ENCODE results near the gene KLHL35.

Gene KLHL35

GRCh38 chr11:75468534-75469340 lies 35.7 kb upstream of the KLHL35 start:
- DNase-seq, result no peak

GRCh38 chr11:75467881-75468280 lies 34.9 kb upstream of the KLHL35 start:
- DNase-seq, result no peak

DNA sequence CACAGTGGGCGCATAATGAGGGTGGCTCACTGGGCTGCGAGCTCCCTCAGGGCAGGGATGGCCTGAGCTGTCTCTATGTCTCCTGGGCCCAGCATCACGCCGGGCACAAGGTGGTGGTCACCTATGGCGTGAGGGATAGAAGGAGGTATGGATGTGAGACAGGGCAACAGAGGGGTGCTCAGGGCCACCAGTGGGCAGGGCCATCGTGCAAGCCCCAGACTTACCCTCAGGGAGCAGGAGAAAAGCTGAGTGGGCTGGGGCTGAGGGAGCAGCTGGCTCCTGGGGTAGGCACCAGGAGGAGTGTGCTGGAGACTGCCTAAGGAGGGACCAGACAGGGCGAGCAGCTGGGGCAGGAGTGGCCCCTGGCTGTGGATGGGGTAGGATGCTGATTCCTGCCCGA lies 34.3 kb upstream of the KLHL35 start:
- DNase-seq, result no peak

- DNase-seq, result no peak
Measured at GRCh38 chr11:75465701-75466531, 32.9 kb upstream of the KLHL35 start.

GRCh38 chr11:75463106-75463774 lies 30.2 kb upstream of the KLHL35 start:
- no peak for DNase-seq

- DNase-seq, result no peak
Measured at GRCh38 chr11:75462117-75462653, 29.2 kb upstream of the KLHL35 start.

DNA sequence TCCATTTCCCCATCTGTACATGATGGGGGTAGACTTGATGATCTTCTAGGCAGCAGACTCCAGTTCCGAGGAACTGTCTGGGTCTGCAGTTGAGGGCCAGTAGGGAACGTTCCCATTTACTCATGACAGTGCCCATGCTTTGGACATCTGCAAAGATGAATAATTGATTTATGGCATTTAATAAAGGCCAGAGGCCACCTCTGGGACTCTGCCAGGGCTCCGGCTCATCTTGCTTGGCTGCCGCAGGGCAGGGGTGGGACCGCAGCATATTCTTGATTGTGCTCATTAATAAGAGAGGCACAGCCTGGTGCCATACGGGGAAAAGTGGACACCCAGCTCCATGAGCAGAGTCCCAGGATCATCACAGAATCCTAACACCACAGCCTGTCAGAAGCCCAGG lies 28.1 kb upstream of the KLHL35 start:
- no peak for DNase-seq

GRCh38 chr11:75456596-75457183 lies 23.7 kb upstream of the KLHL35 start:
- DNase-seq, result no peak

DNA sequence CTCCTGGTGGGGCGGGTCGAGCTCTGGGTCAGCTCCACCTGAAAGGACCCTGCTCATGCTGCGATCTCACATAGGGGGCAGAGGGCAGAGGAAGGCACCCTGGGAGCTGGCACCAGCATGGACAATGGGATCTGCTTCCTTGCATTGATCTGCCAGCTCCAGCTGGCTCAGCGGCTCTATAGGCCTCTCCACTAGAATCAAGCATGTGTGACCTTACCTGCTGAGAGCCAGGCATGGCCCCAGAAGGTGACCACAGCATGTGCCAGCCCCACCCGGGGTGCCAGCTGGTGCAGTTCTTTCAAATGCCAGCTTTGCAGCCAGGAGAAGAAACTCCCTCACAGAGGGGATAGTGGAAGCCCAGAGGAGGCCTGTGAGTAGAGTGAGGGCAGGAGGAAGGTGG lies 22.0 kb upstream of the KLHL35 start:
- DNase-seq, result no peak

DNA sequence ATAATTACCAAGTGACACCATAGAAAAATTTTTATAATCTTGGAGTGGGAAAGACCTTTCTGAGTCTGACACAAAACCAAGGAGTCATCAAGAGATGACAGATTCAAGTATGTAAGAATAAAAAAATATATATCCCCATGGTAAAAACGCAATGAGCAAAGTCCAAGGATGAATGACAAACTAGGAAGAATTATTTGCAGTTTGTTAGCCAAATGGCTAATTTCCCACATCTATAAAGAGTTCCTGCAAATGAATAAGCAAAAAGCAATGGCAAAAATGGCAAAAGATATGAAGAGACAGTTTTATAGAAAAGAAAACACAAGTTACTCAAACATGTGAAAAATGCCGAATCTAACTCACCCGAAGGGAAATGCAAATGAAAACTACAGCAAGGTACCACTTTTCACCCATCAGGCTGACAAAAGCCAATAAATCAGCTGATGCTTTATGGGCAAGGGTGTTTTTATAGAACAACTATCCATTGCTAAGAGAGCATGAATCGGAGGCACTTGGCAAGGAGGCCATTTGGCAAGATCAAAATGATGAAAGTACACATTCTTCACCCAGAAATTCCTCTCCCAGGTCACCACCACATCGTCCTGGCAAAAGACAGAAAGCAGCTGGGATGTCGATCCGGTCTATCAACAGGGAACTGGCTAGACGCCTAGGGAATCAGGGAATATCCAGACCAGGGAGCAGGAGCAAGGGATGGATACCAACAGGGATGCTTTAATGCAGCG lies 21.1 kb upstream of the KLHL35 start:
- no peak for DNase-seq

DNA sequence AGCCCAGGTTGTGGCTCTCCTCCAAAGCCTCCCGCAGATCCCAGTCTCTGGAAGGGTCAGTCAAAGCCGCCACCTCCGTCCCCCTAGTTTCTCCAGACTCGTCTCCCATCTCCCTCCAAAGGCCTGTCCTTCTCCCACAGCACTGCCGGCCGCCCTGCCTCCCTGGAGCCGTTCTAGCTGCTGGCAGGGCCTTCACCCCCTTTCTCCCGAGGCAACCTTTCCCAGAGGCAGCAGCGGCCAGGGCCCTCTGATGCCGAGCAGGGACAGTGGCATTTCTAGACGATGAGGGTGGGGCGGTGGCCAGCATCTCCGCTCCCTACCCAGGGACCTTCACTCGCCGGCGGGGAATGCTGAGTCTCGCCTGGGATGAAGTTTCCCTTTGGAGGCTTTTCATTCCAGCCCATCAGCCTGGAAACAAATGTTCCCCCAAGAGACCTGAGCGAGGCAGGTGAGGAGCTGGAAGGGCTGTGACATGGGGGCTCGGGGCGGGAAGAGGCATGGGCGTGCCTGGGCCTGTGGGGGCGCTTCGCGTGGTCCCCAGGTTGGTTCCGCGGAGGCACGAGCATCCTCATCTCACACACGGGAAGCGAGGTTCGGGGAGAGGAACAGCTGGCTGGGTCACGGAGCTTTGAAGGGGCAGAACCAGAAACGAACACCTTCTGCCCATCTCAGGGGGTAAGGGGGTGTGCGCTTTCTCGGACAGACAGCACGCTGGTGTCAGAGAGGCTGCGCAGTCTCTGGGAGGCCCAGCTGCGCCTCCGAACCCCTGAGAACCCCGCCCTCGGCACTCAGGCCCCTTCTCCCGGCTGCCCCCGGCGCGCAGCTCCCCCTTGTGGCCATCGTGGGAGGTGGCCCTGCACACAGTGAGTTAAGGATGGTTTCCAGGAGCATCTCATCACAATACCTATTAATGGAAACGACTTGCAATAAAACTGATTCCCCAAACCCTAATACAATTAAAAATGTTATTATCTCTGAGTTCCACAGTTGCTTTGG lies 18.1 kb upstream of the KLHL35 start:
- peak; percentile 7 for DNase-seq

GRCh38 chr11:75450236-75450635 lies 17.2 kb upstream of the KLHL35 start:
- no peak for DNase-seq

GRCh38 chr11:75449776-75450175 lies 16.8 kb upstream of the KLHL35 start:
- no peak for DNase-seq

DNA sequence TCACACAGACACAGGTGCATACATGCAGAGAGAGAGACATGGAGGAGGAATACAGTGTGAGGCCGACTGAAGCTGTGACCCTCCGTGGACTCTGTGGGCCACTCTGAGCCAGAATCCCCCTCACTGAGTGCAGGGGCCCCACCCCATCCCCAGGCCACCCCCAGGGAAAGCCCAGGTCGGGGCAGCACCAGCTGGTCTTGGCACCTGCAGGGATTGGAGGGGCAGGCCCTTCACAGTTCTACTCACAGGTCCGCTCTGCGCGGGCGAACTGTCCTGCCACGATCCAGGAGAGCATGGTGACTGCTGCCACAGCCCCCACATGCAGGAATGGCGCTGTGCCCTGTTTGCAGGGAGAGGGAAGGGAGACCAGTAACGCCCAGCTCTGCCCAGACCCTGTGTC lies 16.3 kb upstream of the KLHL35 start:
- DNase-seq, result no peak

DNA sequence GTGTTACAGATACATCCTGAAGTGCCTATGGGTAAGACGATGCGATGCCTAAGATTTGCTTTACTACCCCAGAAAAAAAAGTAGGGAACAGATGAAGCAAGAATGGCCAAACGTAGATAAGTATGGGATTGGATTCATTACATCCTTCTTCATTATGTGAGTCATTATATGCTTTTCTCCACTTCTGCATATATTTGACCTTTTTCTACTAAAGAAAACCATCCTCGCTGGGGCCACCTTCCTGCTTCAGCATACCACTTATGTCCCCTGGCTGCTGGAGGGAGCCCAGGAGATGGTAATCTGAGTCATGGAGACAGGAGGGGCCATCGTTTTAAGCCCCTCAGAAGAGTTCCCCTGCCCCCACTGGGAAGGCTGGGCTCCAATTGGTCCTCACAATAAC lies 14.4 kb upstream of the KLHL35 start:
- no peak for DNase-seq

- DNase-seq, result peak; percentile 63
Measured at GRCh38 chr11:75445315-75445953, 12.4 kb upstream of the KLHL35 start.

- no peak for DNase-seq
Measured at GRCh38 chr11:75443043-75443442, 10.0 kb upstream of the KLHL35 start.

GRCh38 chr11:75442161-75442885 lies 9.3 kb upstream of the KLHL35 start:
- DNase-seq, result no peak

- no peak for DNase-seq
Measured at GRCh38 chr11:75441804-75442132, 8.8 kb upstream of the KLHL35 start.
